ENCODE measurements around the gene KRT80.
A peak's percentile ranks its signal among the peaks of the same experiment; 100 is the strongest.

KRT80 gene

GRCh38 chr12:52121824-52122539 lies 69.8 kb downstream of the KRT80 start:
- no peak overlapping the region for H3K27ac ChIP-seq
- DNase-seq (ENCODE audit: low spot score): no peak

GRCh38 chr12:52120951-52121823 lies 70.6 kb downstream of the KRT80 start:
- no peak for DNase-seq (ENCODE audit: low spot score)
- no peak overlapping the region for H3K27ac ChIP-seq
- no peak overlapping the region for H3K4me3 ChIP-seq
- TF ChIP-seq CTCF (IDR thresholded peaks at IDR 0.05): no peak

More at GRCh38 chr12:52121824-52122539, 69.8 kb downstream of the KRT80 start:
- TF ChIP-seq CTCF (IDR thresholded peaks at IDR 0.05): peak; percentile 58
- no peak overlapping the region for H3K4me3 ChIP-seq

GRCh38 chr12:52119398-52120254 lies 72.2 kb downstream of the KRT80 start:
- no peak overlapping the region for H3K27ac ChIP-seq
- DNase-seq (ENCODE audit: low spot score): no peak
- TF ChIP-seq CTCF (IDR thresholded peaks at IDR 0.05): no peak
- no peak overlapping the region for H3K4me3 ChIP-seq

All from coronary artery (tissue), 2 donors.